Skeletal muscle tissue (tissue), 4 donors: ENCODE data around the gene RXRA. TPM values are rescaled to one million over a fixed set of nuclear protein-coding genes. Genes with fewer than 3 reads are reported as not detected.

Source experiments
- H3K27ac ChIP-seq: one replicate; pipeline ENCODE4 v1.7.0; 2013; ENCODE audit warnings: mild to moderate bottlenecking, low read depth, low read length, inconsistent platforms
- H3K27me3 ChIP-seq, 3 donors: one replicate each; pipeline ENCODE4 v1.7.0; 2013; ENCODE audit warnings: low read length in 3 of 3; ENCODE audit not compliant: control insufficient read depth in 3 of 3, insufficient read depth in 3 of 3
- H3K36me3 ChIP-seq, 3 donors: one replicate each; pipeline ENCODE4 v1.7.0; 2013; ENCODE audit warnings: low read length in 3 of 3; ENCODE audit not compliant: control insufficient read depth in 3 of 3, insufficient read depth in 3 of 3
- H3K4me1 ChIP-seq, 3 donors: one replicate each; pipeline ENCODE4 v1.7.0; 2013; ENCODE audit warnings: low read length in 3 of 3, mild to moderate bottlenecking in 3 of 3; ENCODE audit not compliant: control insufficient read depth in 3 of 3, insufficient read depth in 3 of 3
- H3K4me3 ChIP-seq, 3 donors: one replicate each; pipeline ENCODE4 v1.7.0; 2013; ENCODE audit warnings: low read length in 3 of 3
- H3K9ac ChIP-seq, 3 donors: one replicate each; pipeline ENCODE4 v1.7.0; 2013; ENCODE audit warnings: low read length in 3 of 3, mild to moderate bottlenecking in 3 of 3, moderate library complexity in 2 of 3, low read depth in 1 of 3
- H3K9me3 ChIP-seq, 3 donors: one replicate each; pipeline ENCODE4 v1.7.0; 2013; ENCODE audit warnings: low read length in 3 of 3; ENCODE audit not compliant: control insufficient read depth in 3 of 3
- total RNA-seq: library from RNA; depleted of rRNA; stranded (reverse); fragments of >200 nt; gene quantifications from one replicate; pipeline ENCODE4 v1.2.3, GENCODE V29; 2014
- donor health status: Osteomylitis.

RXRA gene
- total RNA-seq, 1 donor from 2014 or later = 11.5 TPM

- no peak overlapping the region for H3K27ac ChIP-seq
These were observed 24.2 kb downstream of the RXRA start for GRCh38 chr9:134350416-134350994.

GRCh38 chr9:134351606-134352176 is 25.4 kb downstream of the RXRA start:
- Histone ChIP-seq H3K4me3 (peak overlapping the region in 1 of 3 donors; percentile 6), H3K4me1 (peaks cover 96 to 99% (median 98%) of the 10 kb centered on the region in 3 donors), H3K9ac (peak overlapping the region in 1 of 3 donors; percentile 74), H3K9me3 (no peaks in the 10 kb centered on the region), H3K27me3 (no peaks in the 10 kb centered on the region), H3K27ac (peak overlapping the region; percentile 12), H3K36me3 (no peaks in the 10 kb centered on the region)

More at GRCh38 chr9:134350416-134350994, 24.2 kb downstream of the RXRA start:
- Histone ChIP-seq H3K9ac (peak overlapping the region in 1 of 3 donors; percentile 74), H3K4me3 (no peak overlapping the region), H3K9me3 (no peaks in the 10 kb centered on the region), H3K27me3 (no peaks in the 10 kb centered on the region), H3K36me3 (no peaks in the 10 kb centered on the region), H3K4me1 (peaks cover 96 to 99% (median 98%) of the 10 kb centered on the region in 3 donors)

GRCh38 chr9:134352247-134352933 is 26.1 kb downstream of the RXRA start:
- Histone ChIP-seq H3K9ac (peak overlapping the region; percentile 45 to 74 (median 66)), H3K9me3 (no peaks in the 10 kb centered on the region), H3K4me1 (peaks cover 94 to 99% (median 96%) of the 10 kb centered on the region in 3 donors), H3K27me3 (no peaks in the 10 kb centered on the region), H3K36me3 (no peaks in the 10 kb centered on the region), H3K4me3 (peak overlapping the region in 2 of 3 donors; percentile 35 to 40), H3K27ac (peak overlapping the region; percentile 72)

- Histone ChIP-seq H3K36me3 (no peaks in the 10 kb centered on the region), H3K27me3 (no peaks in the 10 kb centered on the region), H3K9me3 (no peaks in the 10 kb centered on the region), H3K4me1 (peaks cover 94 to 99% (median 96%) of the 10 kb centered on the region in 3 donors), H3K4me3 (peak overlapping the region in 2 of 3 donors; percentile 36 to 49), H3K9ac (peak overlapping the region in 2 of 3 donors; percentile 66 to 74), H3K27ac (peak overlapping the region; percentile 51)
These were observed 27.3 kb downstream of the RXRA start for GRCh38 chr9:134353539-134353938.

- H3K27me3 ChIP-seq = no peaks in the 10 kb centered on the region
- H3K4me1 ChIP-seq = peaks cover 86 to 100% (median 92%) of the 10 kb centered on the region in 3 donors
- H3K36me3 ChIP-seq = no peaks in the 10 kb centered on the region
- peak overlapping the region in 1 of 3 donors; percentile 74 for H3K9ac ChIP-seq
- H3K27ac ChIP-seq = no peak overlapping the region
- no peaks in the 10 kb centered on the region for H3K9me3 ChIP-seq
- no peak overlapping the region for H3K4me3 ChIP-seq
These were observed 28.9 kb downstream of the RXRA start for GRCh38 chr9:134355158-134355557.

GRCh38 chr9:134355561-134356279 is 29.5 kb downstream of the RXRA start:
- no peak overlapping the region for H3K27ac ChIP-seq

GRCh38 chr9:134356496-134357470 is 30.5 kb downstream of the RXRA start:
- Histone ChIP-seq H3K27ac (no peak overlapping the region), H3K4me1 (peaks cover 79 to 99% (median 92%) of the 10 kb centered on the region in 3 donors), H3K9ac (peak overlapping the region in 1 of 3 donors; percentile 60), H3K27me3 (no peaks in the 10 kb centered on the region), H3K36me3 (no peaks in the 10 kb centered on the region), H3K4me3 (no peak overlapping the region), H3K9me3 (no peaks in the 10 kb centered on the region)

More at GRCh38 chr9:134355561-134356279, 29.5 kb downstream of the RXRA start:
- Histone ChIP-seq H3K9ac (peak overlapping the region in 1 of 3 donors; percentile 60), H3K36me3 (no peaks in the 10 kb centered on the region), H3K9me3 (no peaks in the 10 kb centered on the region), H3K27me3 (no peaks in the 10 kb centered on the region), H3K4me1 (peaks cover 81 to 100% (median 92%) of the 10 kb centered on the region in 3 donors), H3K4me3 (no peak overlapping the region)

GRCh38 chr9:134357631-134358025 is 31.4 kb downstream of the RXRA start:
- Histone ChIP-seq H3K4me3 (no peak overlapping the region), H3K4me1 (peaks cover 78 to 99% (median 92%) of the 10 kb centered on the region in 3 donors), H3K9ac (peak overlapping the region in 1 of 3 donors; percentile 60), H3K36me3 (no peaks in the 10 kb centered on the region), H3K9me3 (no peaks in the 10 kb centered on the region), H3K27me3 (no peaks in the 10 kb centered on the region), H3K27ac (no peak overlapping the region)
